HepG2 (cell line): ENCODE data around the gene RRP12. TPM values are rescaled to one million over a fixed set of nuclear protein-coding genes. Genes with fewer than 3 reads are reported as not detected.

ENCODE experiments used
- BRCA1 ChIP-seq: sonication (generic); formaldehyde crosslinking; IDR thresholded peaks from 2 replicates; pipeline ENCODE4 v1.4.0; 2020; ENCODE audit warnings: missing genetic modification reagents
- FOXC1 ChIP-seq: sonication (generic); formaldehyde crosslinking; IDR thresholded peaks from 2 replicates; pipeline ENCODE4 v1.8.0; 2022; ENCODE audit warnings: mild to moderate bottlenecking, missing genetic modification reagents, borderline replicate concordance
- FOXK2 ChIP-seq: fragments of 450-650 bp; IDR thresholded peaks from 2 replicates; pipeline ENCODE4 v1.6.1; 2016
- HMGA1 ChIP-seq: sonication (generic); formaldehyde crosslinking; conservative IDR thresholded peaks from 2 replicates; pipeline ENCODE4 v1.4.0; 2020; ENCODE audit warnings: missing genetic modification reagents
- MTA1 ChIP-seq: sonication (generic); formaldehyde crosslinking; IDR thresholded peaks from 2 replicates; pipeline ENCODE4 v1.4.0; 2020; ENCODE audit warnings: missing genetic modification reagents, mild to moderate bottlenecking, borderline replicate concordance
- NR2F1 ChIP-seq, 2 experiments: fragments of 450-650 bp in 1 of 2; formaldehyde crosslinking in 1 of 2; IDR thresholded peaks; 2 replicates each; pipeline versions ENCODE4 v1.5.0 to v1.6.1; 2016 to 2020; ENCODE audit warnings: mild to moderate bottlenecking in 1 of 2, missing compliant biosample characterization in 1 of 2, missing genetic modification reagents in 1 of 2, moderate library complexity in 1 of 2
- PAX8 ChIP-seq: sonication (generic); formaldehyde crosslinking; IDR thresholded peaks from 2 replicates; pipeline ENCODE4 v1.8.0; 2022; ENCODE audit warnings: mild to moderate bottlenecking, missing genetic modification reagents, borderline replicate concordance
- PCBP1 ChIP-seq: fragments of 200-400 bp; formaldehyde crosslinking; IDR thresholded peaks from 2 replicates; pipeline ENCODE4 v1.6.1; 2017; ENCODE audit warnings: mild to moderate bottlenecking, low read depth, low read length, borderline replicate concordance
- SRSF9 ChIP-seq: fragments of 200-400 bp; formaldehyde crosslinking; IDR thresholded peaks from 2 replicates; pipeline ENCODE4 v1.6.1; 2018; ENCODE audit warnings: borderline replicate concordance, mild to moderate bottlenecking, low read depth, low read length; ENCODE audit not compliant: insufficient read depth, poor library complexity, severe bottlenecking
- THYN1 ChIP-seq: sonication (generic); formaldehyde crosslinking; IDR thresholded peaks from 2 replicates; pipeline ENCODE4 v1.8.1; 2023; ENCODE audit warnings: low read depth, mild to moderate bottlenecking, moderate library complexity, missing genetic modification reagents, borderline replicate concordance
- ZNF12 ChIP-seq: sonication (generic); formaldehyde crosslinking; IDR thresholded peaks from 2 replicates; pipeline ENCODE4 v1.5.0; 2020; ENCODE audit warnings: missing genetic modification reagents
- ZNF441 ChIP-seq: sonication (generic); formaldehyde crosslinking; IDR thresholded peaks from 2 replicates; pipeline ENCODE4 v1.7.0; 2021; ENCODE audit warnings: missing genetic modification reagents, borderline replicate concordance
- ZNF577 ChIP-seq: sonication (generic); formaldehyde crosslinking; IDR thresholded peaks from 2 replicates; pipeline ENCODE4 v1.4.0; 2020; ENCODE audit warnings: mild to moderate bottlenecking, low read depth, missing genetic modification reagents, borderline replicate concordance
- polyA plus RNA-seq, 8 experiments: library from polyadenylated mRNA; depleted of rRNA in 3 of 8; stranded (reverse) in 7 of 8; unstranded in 1 of 8; fragments of >200 nt; fragmentation: Illumina TruSeq in 4 of 8; extraction: Trizol in 4 of 8; gene quantifications; 2 replicates each; pipeline versions ENCODE4 v1.2.1 to v1.2.3, GENCODE V29; 2011 to 2016; ENCODE audit warnings: low read depth in 4 of 8, missing spikeins in 1 of 8, mixed read lengths in 1 of 8; ENCODE audit not compliant: insufficient read depth in 1 of 8
- total RNA-seq, 5 experiments: library from RNA; depleted of rRNA; stranded (reverse); fragments of >200 nt; fragmentation: Illumina TruSeq; extraction: Trizol; gene quantifications; 2 replicates each; pipeline ENCODE4 v1.2.3, GENCODE V29; 2016; ENCODE audit warnings: low read depth in 1 of 5
- TF ChIP-seq, protein P1 (sequence below): IDR thresholded peaks from 2 replicates; pipeline ENCODE4 v1.6.1; 2016
- TF ChIP-seq, protein P2 (sequence below): sonication (generic); formaldehyde crosslinking; IDR thresholded peaks from 2 replicates; pipeline ENCODE4 v1.4.0; 2020; ENCODE audit warnings: mild to moderate bottlenecking, low read depth, missing genetic modification reagents
- TF ChIP-seq, protein P3 (sequence below): sonication (generic); formaldehyde crosslinking; IDR thresholded peaks from 2 replicates; pipeline ENCODE4 v1.8.0; 2022; ENCODE audit warnings: mild to moderate bottlenecking, missing genetic modification reagents, moderate library complexity
- TF ChIP-seq, protein P4 (sequence below): sonication (generic); formaldehyde crosslinking; IDR thresholded peaks from 2 replicates; pipeline ENCODE4 v1.8.0; 2022; ENCODE audit warnings: missing genetic modification reagents, mild to moderate bottlenecking, moderate library complexity, borderline replicate concordance
- TF ChIP-seq, protein P5 (sequence below): sonication (generic); formaldehyde crosslinking; IDR thresholded peaks from 2 replicates; pipeline ENCODE4 v1.4.0; 2020; ENCODE audit warnings: mild to moderate bottlenecking, missing genetic modification reagents, borderline replicate concordance

Gene RRP12
- total and polyA plus RNA-seq, 2 of the 13 experiments (the other 11 are each of a cell fraction or from before 2014, with no cell fraction given): 13.2 to 39.4 TPM

DNA sequence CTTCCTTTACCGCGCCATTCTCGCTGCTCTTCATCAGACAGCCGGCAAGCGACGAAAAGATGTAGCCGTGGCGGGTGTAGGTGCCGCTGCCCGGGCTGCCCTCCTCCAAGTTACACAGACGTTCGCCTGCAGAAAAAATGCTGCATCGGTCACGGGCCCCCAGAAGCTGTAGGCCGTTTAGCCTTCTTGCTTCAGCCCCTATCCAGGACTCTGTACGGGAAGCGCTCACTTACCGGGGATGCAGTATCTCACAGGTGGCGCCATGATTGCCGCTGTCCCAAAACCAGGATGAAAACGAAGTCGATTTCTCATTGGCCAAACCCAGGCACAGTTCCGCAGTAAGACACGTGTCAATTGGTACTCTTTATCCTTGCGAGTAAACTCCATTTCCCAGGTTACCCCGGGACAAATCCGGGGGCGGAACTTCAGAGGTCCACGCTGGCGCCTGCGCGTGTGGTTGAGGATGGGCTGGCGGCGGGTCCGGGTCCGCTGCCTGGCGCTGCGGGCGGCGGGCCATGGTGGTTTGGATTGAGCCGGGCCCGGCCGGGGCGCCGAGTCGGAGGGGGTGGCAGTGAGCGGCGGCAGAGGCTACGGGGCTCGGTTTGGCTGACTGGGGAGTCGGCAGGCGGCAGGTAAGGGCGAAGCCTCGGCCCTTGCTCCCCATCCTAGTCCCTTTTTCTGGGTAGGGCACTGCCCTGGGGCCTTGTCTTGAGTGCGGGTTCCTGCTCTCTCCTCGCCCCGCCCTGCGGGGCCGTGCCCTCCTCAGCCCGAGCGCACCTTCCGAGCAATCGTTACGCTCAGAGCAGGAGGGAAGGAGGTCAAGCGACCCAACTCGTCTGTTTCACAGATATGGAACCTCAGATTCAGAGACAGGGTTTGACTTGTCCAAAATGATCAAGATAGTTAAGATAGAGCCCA, 44.8 kb upstream of the RRP12 start, which contains the start of the genes EXOSC1 and ZDHHC16 (continued):
- TF ChIP-seq, protein P1, sequence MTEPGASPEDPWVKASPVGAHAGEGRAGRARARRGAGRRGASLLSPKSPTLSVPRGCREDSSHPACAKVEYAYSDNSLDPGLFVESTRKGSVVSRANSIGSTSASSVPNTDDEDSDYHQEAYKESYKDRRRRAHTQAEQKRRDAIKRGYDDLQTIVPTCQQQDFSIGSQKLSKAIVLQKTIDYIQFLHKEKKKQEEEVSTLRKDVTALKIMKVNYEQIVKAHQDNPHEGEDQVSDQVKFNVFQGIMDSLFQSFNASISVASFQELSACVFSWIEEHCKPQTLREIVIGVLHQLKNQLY (CRISPR knock-in tag): peak; percentile 64; the same call in 1 of the 2 replicates
- TF ChIP-seq, protein P2, sequence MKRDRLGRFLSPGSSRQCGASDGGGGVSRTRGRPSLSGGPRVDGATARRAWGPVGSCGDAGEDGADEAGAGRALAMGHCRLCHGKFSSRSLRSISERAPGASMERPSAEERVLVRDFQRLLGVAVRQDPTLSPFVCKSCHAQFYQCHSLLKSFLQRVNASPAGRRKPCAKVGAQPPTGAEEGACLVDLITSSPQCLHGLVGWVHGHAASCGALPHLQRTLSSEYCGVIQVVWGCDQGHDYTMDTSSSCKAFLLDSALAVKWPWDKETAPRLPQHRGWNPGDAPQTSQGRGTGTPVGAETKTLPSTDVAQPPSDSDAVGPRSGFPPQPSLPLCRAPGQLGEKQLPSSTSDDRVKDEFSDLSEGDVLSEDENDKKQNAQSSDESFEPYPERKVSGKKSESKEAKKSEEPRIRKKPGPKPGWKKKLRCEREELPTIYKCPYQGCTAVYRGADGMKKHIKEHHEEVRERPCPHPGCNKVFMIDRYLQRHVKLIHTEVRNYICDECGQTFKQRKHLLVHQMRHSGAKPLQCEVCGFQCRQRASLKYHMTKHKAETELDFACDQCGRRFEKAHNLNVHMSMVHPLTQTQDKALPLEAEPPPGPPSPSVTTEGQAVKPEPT (CRISPR knock-in tag): no peak
- TF ChIP-seq, protein P3, sequence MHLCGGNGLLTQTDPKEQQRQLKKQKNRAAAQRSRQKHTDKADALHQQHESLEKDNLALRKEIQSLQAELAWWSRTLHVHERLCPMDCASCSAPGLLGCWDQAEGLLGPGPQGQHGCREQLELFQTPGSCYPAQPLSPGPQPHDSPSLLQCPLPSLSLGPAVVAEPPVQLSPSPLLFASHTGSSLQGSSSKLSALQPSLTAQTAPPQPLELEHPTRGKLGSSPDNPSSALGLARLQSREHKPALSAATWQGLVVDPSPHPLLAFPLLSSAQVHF (CRISPR knock-in tag): no peak
- TF ChIP-seq NR2F1 (CRISPR knock-in tag; IDR thresholded peaks at IDR 0.05) (no peak), PAX8 (CRISPR knock-in tag) (0 out of 2 replicates have a peak, but pooled peaks have one; percentile 28), MTA1 (CRISPR knock-in tag) (peak; percentile 26; the same call in 1 of the 2 replicates), FOXC1 (CRISPR knock-in tag) (peak; percentile 29; the same call in 1 of the 2 replicates), THYN1 (CRISPR knock-in tag) (no peak), ZNF12 (0 out of 2 replicates have a peak, but pooled peaks have one; percentile 7), ZNF441 (CRISPR knock-in tag) (0 out of 2 replicates have a peak, but pooled peaks have one; percentile 24), PCBP1 (no peak), FOXK2 (no peak), ZNF577 (no peak), SRSF9 (no peak), BRCA1 (0 out of 2 replicates have a peak, but pooled peaks have one; percentile 62), HMGA1 (CRISPR knock-in tag) (no peak)
- TF ChIP-seq, protein P4, sequence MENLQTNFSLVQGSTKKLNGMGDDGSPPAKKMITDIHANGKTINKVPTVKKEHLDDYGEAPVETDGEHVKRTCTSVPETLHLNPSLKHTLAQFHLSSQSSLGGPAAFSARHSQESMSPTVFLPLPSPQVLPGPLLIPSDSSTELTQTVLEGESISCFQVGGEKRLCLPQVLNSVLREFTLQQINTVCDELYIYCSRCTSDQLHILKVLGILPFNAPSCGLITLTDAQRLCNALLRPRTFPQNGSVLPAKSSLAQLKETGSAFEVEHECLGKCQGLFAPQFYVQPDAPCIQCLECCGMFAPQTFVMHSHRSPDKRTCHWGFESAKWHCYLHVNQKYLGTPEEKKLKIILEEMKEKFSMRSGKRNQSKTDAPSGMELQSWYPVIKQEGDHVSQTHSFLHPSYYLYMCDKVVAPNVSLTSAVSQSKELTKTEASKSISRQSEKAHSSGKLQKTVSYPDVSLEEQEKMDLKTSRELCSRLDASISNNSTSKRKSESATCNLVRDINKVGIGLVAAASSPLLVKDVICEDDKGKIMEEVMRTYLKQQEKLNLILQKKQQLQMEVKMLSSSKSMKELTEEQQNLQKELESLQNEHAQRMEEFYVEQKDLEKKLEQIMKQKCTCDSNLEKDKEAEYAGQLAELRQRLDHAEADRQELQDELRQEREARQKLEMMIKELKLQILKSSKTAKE (CRISPR knock-in tag): no peak
- TF ChIP-seq, protein P5, sequence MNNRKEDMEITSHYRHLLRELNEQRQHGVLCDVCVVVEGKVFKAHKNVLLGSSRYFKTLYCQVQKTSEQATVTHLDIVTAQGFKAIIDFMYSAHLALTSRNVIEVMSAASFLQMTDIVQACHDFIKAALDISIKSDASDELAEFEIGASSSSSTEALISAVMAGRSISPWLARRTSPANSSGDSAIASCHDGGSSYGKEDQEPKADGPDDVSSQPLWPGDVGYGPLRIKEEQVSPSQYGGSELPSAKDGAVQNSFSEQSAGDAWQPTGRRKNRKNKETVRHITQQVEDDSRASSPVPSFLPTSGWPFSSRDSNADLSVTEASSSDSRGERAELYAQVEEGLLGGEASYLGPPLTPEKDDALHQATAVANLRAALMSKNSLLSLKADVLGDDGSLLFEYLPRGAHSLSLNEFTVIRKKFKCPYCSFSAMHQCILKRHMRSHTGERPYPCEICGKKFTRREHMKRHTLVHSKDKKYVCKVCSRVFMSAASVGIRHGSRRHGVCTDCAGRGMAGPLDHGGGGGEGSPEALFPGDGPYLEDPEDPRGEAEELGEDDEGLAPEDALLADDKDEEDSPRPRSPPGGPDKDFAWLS (CRISPR knock-in tag): no peak
